ENCODE data around the gene ITIH5.

ITIH5 gene

DNA sequence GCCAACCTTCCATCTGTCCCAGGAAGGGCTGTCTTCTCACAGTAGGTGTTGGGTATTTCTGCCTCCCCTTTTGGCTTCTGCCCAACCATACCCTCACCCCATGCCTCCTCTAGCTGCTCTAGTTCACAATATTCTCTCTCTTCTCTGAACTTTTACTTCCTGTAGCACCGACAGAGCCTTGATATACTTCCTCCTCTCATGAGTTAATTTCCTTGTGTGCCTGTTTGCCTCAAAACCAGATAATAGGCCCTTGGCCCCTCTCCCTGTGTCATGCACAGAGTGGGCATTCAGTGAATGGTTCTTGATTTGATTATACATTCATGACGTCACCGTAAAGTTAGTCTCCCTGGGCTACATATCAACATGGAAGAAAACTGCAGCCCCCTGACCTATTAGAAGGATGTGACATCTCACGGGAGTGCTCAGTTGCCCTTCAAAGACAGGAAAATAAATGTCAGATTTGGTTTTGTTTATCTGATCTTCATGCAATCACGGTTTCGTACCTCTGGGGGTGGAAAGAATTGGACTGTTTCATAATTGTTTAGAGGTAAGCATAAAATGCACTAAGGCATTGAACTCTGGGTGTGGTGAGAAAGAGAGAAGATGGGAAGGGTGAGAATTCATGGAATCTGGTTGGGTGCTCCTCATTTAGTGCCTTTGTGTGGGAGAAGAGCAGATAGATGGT, 127.7 kb downstream of the ITIH5 start:
- no peak for DNase-seq (ENCODE audit: low read depth)
- no peak for TF ChIP-seq CTCF (IDR thresholded peaks at IDR 0.05; ENCODE audit: insufficient read depth, low read depth, low read length, missing control alignments)
- no peak overlapping the region for H3K4me3 ChIP-seq (ENCODE audit: low read depth, low read length)

DNA sequence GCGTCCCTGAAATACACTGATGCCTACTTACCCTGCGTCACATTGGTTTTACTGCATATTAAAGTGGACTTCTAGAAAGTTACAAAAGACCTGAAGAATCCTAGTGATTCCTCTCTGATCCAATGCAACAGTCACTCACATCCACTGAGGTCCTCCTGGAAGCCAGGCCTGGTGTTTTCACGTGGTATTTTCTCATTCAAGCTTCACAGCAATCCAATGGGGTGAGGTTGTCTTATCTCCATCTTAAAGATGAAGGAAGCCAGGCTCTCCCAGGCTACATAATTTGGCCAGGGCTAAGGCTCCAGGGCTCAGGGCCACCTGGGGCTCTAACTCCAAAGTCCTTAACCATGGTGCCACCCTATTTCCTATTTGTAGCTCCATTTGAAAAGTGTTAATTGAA, 129.6 kb downstream of the ITIH5 start:
- TF ChIP-seq CTCF (IDR thresholded peaks at IDR 0.05; ENCODE audit: insufficient read depth, low read depth, low read length, missing control alignments), result no peak

GRCh38 chr10:7534480-7534852, 132.3 kb downstream of the ITIH5 start:
- no peak overlapping the region for H3K4me3 ChIP-seq (ENCODE audit: low read depth, low read length)
- TF ChIP-seq CTCF (IDR thresholded peaks at IDR 0.05; ENCODE audit: insufficient read depth, low read depth, low read length, missing control alignments), result no peak
- no peak for DNase-seq (ENCODE audit: low read depth)

More for the DNA sequence above, 129.6 kb downstream of the ITIH5 start:
- no peak overlapping the region for H3K4me3 ChIP-seq (ENCODE audit: low read depth, low read length)
- no peak for DNase-seq (ENCODE audit: low read depth)

DNA sequence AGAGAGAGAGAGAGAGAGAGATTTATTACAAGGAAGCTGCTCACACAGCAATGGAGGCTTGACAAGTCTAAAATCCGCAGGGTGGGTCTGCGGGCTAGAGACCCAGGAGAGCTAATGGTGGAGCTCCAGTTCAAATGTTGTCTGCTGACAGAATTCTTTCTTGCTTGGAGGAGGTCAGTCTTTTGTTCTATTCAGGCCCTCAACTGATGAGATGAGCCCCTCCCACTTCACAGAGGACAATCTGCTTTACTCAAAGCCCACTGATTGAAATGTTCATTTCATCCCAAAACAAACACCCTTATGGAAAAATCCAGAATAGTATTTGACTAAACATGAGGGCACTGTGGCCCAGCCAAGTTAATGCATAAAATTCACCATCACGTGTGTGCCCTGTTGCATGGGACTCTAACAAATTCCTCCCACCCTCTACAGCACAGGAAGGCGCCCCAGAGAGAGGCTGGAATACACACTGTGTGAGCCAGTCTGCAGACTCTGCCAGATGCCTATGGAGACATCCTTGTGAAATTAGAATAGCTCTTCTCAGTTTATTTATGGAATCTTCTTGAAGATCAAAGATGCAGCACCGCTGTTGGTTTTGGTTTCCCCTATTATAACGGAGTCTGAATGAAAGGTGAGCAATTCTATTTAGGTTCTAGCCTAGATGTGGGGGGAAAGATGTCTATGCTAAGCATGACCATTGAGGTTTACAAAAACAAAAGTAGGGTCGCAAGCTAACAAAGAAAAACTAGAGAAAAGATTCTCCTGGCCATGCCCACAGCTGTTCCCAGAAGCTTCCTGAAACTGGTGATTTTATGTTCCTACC, 132.9 kb downstream of the ITIH5 start:
- no peak for TF ChIP-seq CTCF (IDR thresholded peaks at IDR 0.05; ENCODE audit: insufficient read depth, low read depth, low read length, missing control alignments)
- no peak overlapping the region for H3K4me3 ChIP-seq (ENCODE audit: low read depth, low read length)
- no peak for DNase-seq (ENCODE audit: low read depth)

GRCh38 chr10:7532723-7533498, 133.9 kb downstream of the ITIH5 start:
- H3K4me3 ChIP-seq (ENCODE audit: low read depth, low read length), result no peak overlapping the region
- TF ChIP-seq CTCF (IDR thresholded peaks at IDR 0.05; ENCODE audit: insufficient read depth, low read depth, low read length, missing control alignments), result no peak
- no peak for DNase-seq (ENCODE audit: low read depth)

- no peak overlapping the region for H3K4me3 ChIP-seq (ENCODE audit: low read depth, low read length)
- DNase-seq (ENCODE audit: low read depth), result no peak
- no peak for TF ChIP-seq CTCF (IDR thresholded peaks at IDR 0.05; ENCODE audit: insufficient read depth, low read depth, low read length, missing control alignments)
Measured at GRCh38 chr10:7529638-7530037, 137.1 kb downstream of the ITIH5 start.
